Head of caudate nucleus (tissue), 42 donors: Measurements from ENCODE around the gene ABCA10.
A peak's percentile ranks its signal among the peaks of the same experiment; 100 is the strongest.
"Not testable (repeated sequence)": the region's sequence is repeated elsewhere in the genome, so short reads cannot be mapped to it uniquely, and the experiment has no call there.

Experiments
- DNase-seq, 42 donors: peaks; one replicate each; pipeline versions ENCODE4 v3.0.0 to v3.0.0-alpha.2; 2020 to 2021; ENCODE audit warnings: mixed read lengths in 7 of 42
- intact Hi-C: fragments of 100-400 bp; cut with DNase I; formaldehyde crosslinking; loops from one replicate; pipeline ENCODE4 v1.15.0; 2022

The ABCA10 gene

GRCh38 chr17:69175625-69176456, 52.8 kb downstream of the ABCA10 start:
- intact Hi-C loops: no loop called here

GRCh38 chr17:69175262-69175624, 53.4 kb downstream of the ABCA10 start:
- intact Hi-C loops: no loop called here
- no peak for DNase-seq

More at GRCh38 chr17:69175625-69176456, 52.8 kb downstream of the ABCA10 start:
- no peak for DNase-seq

- DNase-seq: no peak
- intact Hi-C loops: no loop called here
Observed at GRCh38 chr17:69173118-69173517, 55.5 kb downstream of the ABCA10 start.

- no peak for DNase-seq
- intact Hi-C loops: no loop called here
Observed at GRCh38 chr17:69170377-69170776, 58.2 kb downstream of the ABCA10 start.

DNA sequence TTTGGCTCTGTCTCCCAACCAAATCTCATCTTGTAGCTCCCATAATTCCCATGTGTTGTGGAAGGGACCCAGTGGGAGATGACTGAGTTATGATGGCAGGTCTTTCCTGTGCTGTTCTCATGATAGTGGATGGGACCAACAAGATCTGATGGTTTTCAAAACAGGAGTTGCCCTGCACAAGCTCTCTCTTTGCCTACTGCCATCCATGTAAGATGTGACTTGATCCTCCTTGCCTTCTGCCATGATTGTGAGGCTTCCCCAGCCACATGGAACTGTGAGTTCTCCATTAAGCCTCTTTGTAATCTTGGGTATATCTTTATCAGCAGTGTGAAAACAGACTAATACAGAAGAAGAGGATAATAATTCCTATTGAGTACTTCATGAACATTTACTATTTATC, 60.0 kb downstream of the ABCA10 start:
- intact Hi-C loops, DNase-seq: not testable (repeated sequence)

DNA sequence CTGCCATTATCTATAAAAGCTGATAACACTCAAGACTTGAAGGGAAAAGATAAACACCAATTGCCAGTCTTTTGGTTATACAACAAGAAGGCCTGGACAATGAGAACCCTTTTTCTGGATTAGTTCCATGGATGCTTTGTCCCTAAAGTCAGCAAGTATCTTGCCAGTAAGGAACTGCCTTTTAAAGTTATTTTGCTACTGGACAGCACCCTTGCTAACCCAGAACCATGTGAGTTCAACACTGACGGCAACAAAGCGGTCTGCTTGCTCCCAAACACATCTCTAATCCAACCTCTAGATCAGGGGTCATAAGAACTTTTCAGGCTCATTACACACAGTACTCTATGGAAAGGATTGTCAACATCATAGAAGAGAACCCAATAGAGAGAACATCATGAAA, 61.7 kb downstream of the ABCA10 start:
- intact Hi-C loops: no loop called here
- no peak for DNase-seq

GRCh38 chr17:69164206-69164605, 64.4 kb downstream of the ABCA10 start:
- intact Hi-C loops: no loop called here
- no peak for DNase-seq

DNA sequence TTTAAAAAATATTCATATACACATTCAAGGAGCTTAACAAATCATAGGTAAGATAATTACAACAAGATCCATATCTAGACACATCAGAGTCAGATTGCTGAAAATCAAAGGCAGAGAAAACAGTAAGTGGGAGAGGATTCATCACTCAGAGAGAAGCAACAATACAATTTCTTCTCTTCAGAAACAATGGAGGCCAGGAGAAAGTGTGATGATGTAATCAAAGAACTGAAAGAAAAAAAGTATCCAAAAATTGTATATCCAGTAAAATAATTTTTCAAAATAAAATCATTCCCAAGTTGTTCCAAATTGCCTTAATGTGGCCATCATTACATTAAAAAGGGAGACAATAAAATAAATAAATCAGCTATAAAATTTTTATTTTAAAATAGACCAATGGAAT, 69.2 kb downstream of the ABCA10 start:
- intact Hi-C loops: no loop called here
- no peak for DNase-seq

- intact Hi-C loops: no loop called here
- DNase-seq: no peak
Observed at GRCh38 chr17:69154267-69154666, 74.4 kb downstream of the ABCA10 start.

- no peak for DNase-seq
- intact Hi-C loops: no loop called here
Observed at GRCh38 chr17:69150333-69150732, 78.3 kb downstream of the ABCA10 start.

- intact Hi-C loops: no loop called here
- DNase-seq: no peak
Observed at GRCh38 chr17:69147460-69147859, 81.2 kb downstream of the ABCA10 start.

DNA sequence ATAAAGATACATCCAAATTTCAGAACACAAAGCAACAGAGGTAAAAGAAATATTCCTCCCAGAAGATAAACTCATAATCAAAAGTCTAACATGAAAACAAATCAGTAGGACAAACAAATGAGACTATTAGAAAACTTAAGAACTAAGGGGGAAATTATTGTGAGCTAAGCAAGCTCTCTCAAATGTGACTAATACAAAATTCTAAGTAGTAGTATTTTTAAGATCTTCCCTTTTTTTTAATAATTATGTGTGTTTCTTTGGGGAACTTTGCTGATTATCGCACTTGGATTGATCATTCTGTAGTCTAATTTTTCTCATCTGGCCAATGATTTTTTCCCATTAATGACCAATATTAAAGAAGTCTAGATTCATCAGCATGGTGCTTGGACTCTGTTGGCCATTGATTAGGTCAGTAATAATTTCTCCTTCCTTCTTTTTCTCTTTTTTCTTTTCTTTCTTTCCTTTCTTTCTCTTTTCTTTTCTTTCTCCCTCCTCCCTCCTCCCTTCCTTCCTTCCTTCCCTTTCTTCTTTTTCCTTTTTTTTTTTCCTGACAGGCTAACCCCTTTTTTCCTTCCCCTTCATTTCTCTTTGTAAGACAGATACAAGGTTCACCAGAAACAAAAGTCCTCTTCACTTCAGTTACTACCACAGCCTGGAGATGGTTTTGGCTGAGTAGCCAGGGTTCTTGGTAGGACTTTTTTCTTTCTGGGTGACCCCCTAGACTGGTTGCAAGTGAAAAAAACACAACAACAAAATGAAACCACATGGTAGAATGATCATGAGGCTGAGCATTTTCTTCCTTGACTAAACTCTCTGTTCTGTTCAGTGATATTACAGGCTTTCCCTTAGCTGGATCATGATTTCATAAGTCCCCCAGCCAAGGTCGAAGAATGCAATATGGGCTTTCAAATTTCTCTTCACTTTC, 84.0 kb downstream of the ABCA10 start:
- intact Hi-C loops: no loop called here
- DNase-seq: no peak

DNA sequence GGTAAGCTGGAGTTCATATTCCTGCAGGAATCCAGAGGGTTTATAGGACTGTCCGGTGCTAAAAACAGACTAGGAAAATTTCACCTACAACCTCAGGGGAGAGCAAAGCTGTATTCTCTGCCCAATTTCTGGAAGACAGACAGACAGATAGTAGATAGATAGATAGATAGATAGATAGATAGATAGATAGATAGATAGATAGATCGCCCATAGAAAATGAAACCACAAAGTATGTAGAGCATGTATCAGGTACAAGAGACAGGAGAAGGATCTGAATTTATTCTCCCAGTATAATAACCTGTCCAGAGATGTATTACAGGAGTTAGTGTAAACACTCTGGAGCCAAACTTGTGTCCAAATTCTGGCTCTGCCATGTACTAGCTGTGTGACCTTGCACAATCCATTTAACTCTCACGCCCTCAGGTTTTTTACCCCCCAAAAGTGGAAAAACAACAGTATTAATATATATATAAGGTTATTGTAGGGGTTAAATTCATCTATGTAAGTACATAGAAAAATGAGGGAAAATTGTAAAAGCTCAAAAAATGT, 84.9 kb downstream of the ABCA10 start:
- DNase-seq: no peak
- intact Hi-C loops: no loop called here

GRCh38 chr17:69143151-69143550, 85.5 kb downstream of the ABCA10 start:
- DNase-seq: no peak

GRCh38 chr17:69142175-69142802, 86.3 kb downstream of the ABCA10 start:
- intact Hi-C loops: no loop called here
- DNase-seq: no peak

More at GRCh38 chr17:69143151-69143550, 85.5 kb downstream of the ABCA10 start:
- intact Hi-C loops: no loop called here

GRCh38 chr17:69141431-69142174, 87.0 kb downstream of the ABCA10 start, which contains the start of gene ABCA6:
Gene ABCA6 (minus strand): TSS chr17:69141895. CDS start chr17:69140703, 1,192 bp downstream.
- DNase-seq: peak in 3 of 42 donors; percentile 3 to 16 (median 11)
- intact Hi-C loops: no loop called here

- intact Hi-C loops: no loop called here
- DNase-seq: no peak
Observed at GRCh38 chr17:69134112-69134511, 94.5 kb downstream of the ABCA10 start.

- intact Hi-C loops: no loop called here
Observed at GRCh38 chr17:69130627-69131296, 97.9 kb downstream of the ABCA10 start.

More at GRCh38 chr17:69130627-69131296, 97.9 kb downstream of the ABCA10 start:
- DNase-seq: no peak
